EL (cell line): ENCODE data around the gene FADS6.

Source experiments
- DNase-seq: peaks from one replicate; pipeline ENCODE4 v3.0.0-alpha.2; 2016

The FADS6 gene

GRCh38 chr17:74851612-74852236 lies 41.7 kb downstream of the FADS6 start:
- DNase-seq = no peak

GRCh38 chr17:74850914-74851313 lies 42.5 kb downstream of the FADS6 start:
- no peak for DNase-seq

GRCh38 chr17:74850310-74850709 lies 43.1 kb downstream of the FADS6 start:
- no peak for DNase-seq

GRCh38 chr17:74848656-74849399 lies 44.6 kb downstream of the FADS6 start:
- DNase-seq = no peak

GRCh38 chr17:74846621-74847020 lies 46.8 kb downstream of the FADS6 start:
- DNase-seq = no peak

GRCh38 chr17:74843352-74843627 lies 50.1 kb downstream of the FADS6 start:
- no peak for DNase-seq

- DNase-seq = peak; percentile 78
Observed at GRCh38 chr17:74842599-74843351, 50.7 kb downstream of the FADS6 start.

- peak; percentile 38 for DNase-seq
Observed at GRCh38 chr17:74842146-74842598, 51.3 kb downstream of the FADS6 start.

GRCh38 chr17:74840989-74841666 lies 52.3 kb downstream of the FADS6 start:
- DNase-seq = peak; percentile 40

- DNase-seq = no peak
Observed at GRCh38 chr17:74839990-74840852, 53.2 kb downstream of the FADS6 start.

- no peak for DNase-seq
Observed at GRCh38 chr17:74838274-74838673, 55.2 kb downstream of the FADS6 start.

GRCh38 chr17:74836691-74837467 lies 56.6 kb downstream of the FADS6 start:
- DNase-seq = no peak

GRCh38 chr17:74836191-74836590 lies 57.2 kb downstream of the FADS6 start:
- no peak for DNase-seq

- peak; percentile 69 for DNase-seq
Observed at GRCh38 chr17:74833501-74834377, 59.7 kb downstream of the FADS6 start.

- no peak for DNase-seq
Observed at GRCh38 chr17:74832421-74832820, 61.0 kb downstream of the FADS6 start.

GRCh38 chr17:74831444-74832146 lies 61.8 kb downstream of the FADS6 start:
- DNase-seq = no peak

- no peak for DNase-seq
Observed at GRCh38 chr17:74830861-74831260, 62.6 kb downstream of the FADS6 start.

- no peak for DNase-seq
Observed at GRCh38 chr17:74827800-74828199, 65.6 kb downstream of the FADS6 start.
